ENCODE results near the gene CD109.
"Not testable (repeated sequence)": the region's sequence is repeated elsewhere in the genome, so short reads cannot be mapped to it uniquely, and the experiment has no call there.

The CD109 gene

GRCh38 chr6:73695619-73696421 is at the start of gene CD109:
TSS of gene CD109 (plus strand) at chr6:73696203. CDS start at chr6:73696216, 13 bp downstream.
- in situ Hi-C loops (cut with HindIII; ENCODE audit: low sequenced_read_pairs), result no loop called here

- in situ Hi-C loops (cut with HindIII; ENCODE audit: low sequenced_read_pairs), result no loop called here
Measured at GRCh38 chr6:73648166-73648565, 47.8 kb upstream of the CD109 start.

DNA sequence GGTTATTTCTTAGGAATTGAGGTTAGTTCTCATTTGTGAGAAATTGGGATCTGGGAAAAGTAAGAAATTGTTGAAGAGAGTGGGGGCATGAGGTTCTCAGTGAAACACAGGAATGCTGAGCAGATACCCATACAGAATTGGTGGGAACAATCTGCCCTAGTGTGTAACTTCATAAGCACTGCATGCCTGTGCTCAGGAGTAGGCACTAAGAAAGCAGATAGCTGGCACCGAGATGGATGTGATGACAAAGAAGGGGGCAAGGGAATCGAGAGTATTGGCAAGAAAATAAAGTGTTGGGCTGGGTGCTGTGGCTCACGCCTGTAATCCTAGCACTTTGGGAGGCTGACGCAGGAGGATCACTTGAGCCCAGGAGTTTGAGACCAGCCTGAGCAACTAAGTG is 46.2 kb upstream of the CD109 start:
- in situ Hi-C loops (cut with HindIII; ENCODE audit: low sequenced_read_pairs), result no loop called here

DNA sequence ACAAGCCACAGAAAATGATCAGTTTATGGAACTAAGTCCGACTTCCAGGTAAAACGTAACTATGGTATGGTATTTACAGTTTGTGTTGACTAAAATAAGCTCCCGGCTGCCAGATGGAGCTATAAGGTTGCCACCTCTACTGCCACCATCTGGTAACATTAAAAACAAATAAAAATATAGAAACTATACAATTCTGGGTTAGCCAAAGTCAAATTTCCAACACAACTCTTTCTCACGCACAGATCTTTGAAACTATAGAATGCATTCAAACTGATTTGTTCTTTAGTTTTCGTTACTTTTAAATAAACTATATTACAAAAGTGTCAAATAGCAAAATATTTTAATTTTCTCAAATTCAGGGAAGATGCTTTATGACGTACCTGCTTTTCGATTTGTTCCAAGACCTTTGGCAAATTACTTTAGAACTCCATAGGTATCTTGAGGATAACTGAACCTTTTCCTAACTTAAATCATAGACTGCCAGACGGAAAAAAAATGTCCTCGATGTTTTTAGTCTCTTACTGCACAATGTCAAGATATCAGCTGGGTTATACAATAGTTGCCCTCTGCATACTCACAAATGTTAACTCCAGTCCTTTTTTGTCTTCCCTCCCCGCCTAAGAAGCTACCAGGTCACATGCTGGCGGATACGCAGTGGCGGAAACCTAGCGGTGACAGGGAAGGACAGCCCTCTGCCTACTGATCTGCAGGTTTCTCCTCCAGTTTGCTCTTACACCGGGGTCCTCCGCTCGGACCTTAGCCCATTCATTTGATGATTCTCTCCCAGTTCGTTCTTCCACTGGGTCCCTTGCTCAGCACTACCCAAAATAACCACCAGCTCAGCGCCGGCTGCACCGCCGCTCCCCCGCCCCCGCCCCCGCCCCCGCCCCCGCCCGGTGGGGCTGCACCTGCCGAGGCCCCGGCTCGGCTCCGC is 43.1 kb upstream of the CD109 start:
- in situ Hi-C loops (cut with HindIII; ENCODE audit: low sequenced_read_pairs), result no loop called here

GRCh38 chr6:73653571-73654424 is 42.2 kb upstream of the CD109 start, which contains the start of gene SLC17A5:
TSS of gene SLC17A5 (minus strand) at chr6:73653992. CDS start at chr6:73653886, 106 bp downstream.
- in situ Hi-C loops (cut with HindIII; ENCODE audit: low sequenced_read_pairs), result no loop called here

GRCh38 chr6:73655341-73655917 is 40.6 kb upstream of the CD109 start:
- in situ Hi-C loops (cut with HindIII; ENCODE audit: low sequenced_read_pairs), result no loop called here

- in situ Hi-C loops (cut with HindIII; ENCODE audit: low sequenced_read_pairs), result no loop called here
Measured at GRCh38 chr6:73656531-73657145, 39.4 kb upstream of the CD109 start.

- in situ Hi-C loops (cut with HindIII; ENCODE audit: low sequenced_read_pairs), result no loop called here
Measured at GRCh38 chr6:73657201-73657600, 38.8 kb upstream of the CD109 start.

DNA sequence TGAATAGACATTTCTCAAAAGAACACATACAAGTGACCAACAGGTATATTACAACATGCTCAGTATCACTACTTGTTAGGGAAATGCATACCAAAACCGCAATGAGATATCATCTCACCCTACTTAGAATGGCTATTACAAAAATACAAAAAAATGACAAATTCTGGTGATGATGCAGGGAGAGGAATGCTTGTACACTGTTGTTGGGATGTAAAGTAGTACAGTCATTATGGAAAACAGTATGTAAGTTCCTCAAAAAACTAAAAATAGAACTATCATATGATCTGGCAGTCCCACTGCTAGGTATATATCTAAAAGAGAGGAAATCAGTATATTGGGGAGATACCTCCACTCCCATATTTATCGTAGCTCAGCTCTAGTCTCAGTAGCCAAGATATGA is 31.3 kb upstream of the CD109 start:
- in situ Hi-C loops (cut with HindIII; ENCODE audit: low sequenced_read_pairs), result no loop called here

GRCh38 chr6:73665686-73666319 is 30.2 kb upstream of the CD109 start:
- in situ Hi-C loops (cut with HindIII; ENCODE audit: low sequenced_read_pairs), result no loop called here

DNA sequence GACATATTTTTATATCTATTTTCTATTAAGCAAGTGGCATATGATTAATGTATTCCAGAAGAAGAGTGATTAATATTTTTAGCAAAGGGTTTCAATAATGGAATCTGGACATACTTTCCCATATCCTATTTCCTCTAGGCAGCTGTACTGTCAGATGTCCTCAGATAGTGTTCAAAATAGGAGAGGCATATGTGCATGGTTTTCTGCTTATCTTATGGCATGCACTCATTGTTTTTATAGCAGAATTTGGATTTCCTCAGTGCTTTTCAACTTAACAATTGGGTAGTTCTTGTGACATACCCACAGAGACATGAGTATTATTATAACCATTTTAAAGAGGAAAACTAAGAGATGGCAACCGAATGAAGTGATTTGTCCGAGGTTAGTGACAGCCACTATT is 29.6 kb upstream of the CD109 start:
- in situ Hi-C loops (cut with HindIII; ENCODE audit: low sequenced_read_pairs), result no loop called here

- in situ Hi-C loops (cut with HindIII; ENCODE audit: low sequenced_read_pairs), result no loop called here
Measured at GRCh38 chr6:73667798-73668197, 28.2 kb upstream of the CD109 start.

DNA sequence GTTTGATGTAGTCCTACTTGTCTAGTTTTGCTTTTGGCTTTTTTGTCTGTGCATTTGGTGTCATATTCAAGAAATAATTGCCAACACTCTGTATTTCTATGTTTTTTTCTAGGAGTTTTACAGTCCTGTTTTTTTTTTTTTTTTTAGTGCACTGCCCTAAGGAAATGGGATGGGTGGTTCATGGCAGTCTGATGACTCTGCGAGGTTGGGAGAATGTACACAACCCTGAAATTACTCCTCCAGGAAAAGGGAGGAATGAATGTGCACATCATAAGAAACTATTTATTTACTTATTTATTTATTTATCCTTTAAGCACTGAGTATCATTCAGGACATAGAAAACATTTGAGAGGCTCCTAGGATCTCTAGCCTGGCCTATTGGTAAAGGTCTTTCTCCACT is 27.0 kb upstream of the CD109 start:
- in situ Hi-C loops (cut with HindIII; ENCODE audit: low sequenced_read_pairs), result no loop called here

GRCh38 chr6:73671911-73672685 is 23.9 kb upstream of the CD109 start:
- in situ Hi-C loops (cut with HindIII; ENCODE audit: low sequenced_read_pairs), result no loop called here

GRCh38 chr6:73675466-73676098 is 20.4 kb upstream of the CD109 start:
- in situ Hi-C loops (cut with HindIII; ENCODE audit: low sequenced_read_pairs), result no loop called here

DNA sequence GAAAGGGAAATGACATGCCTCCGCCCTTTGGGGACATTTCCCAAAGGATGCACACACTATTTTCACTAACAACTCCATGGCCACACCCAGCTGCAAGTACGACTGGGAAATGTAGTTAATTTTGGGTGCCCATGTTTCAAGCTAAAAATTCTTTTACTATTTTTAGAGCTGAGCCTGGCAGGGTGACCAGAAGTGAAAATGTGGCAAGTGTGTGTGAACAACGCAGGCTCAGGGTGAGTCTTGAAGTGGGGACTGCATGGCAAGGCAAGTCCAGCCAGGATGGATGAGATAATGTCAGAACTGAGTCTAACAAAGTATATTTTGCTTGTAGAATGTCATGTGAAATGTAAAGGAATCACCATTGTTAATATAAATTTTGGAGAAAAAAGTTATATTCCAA is 17.0 kb upstream of the CD109 start:
- in situ Hi-C loops (cut with HindIII; ENCODE audit: low sequenced_read_pairs), result no loop called here

DNA sequence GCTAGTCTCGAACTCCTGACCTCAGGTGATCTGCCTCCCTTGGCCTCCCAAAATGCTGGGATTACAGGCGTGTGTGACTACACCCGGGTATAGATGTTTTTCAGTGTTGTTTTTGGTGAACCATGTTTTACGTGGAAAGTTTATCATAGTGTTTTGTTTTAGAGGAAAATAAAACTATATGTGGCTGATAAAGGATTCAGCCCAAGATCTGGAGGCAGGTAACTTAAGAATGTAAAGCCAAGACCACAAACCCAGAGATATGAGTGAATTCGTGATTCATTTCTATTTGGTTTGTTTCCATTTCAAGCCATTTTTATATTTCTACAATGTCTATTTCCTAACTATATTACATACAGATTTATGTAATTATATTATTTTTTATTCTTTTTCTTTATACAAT is 16.2 kb upstream of the CD109 start:
- in situ Hi-C loops (cut with HindIII; ENCODE audit: low sequenced_read_pairs), result not testable (repeated sequence)

GRCh38 chr6:73680289-73680918 is 15.6 kb upstream of the CD109 start:
- in situ Hi-C loops (cut with HindIII; ENCODE audit: low sequenced_read_pairs), result no loop called here
